Measurements from ENCODE around the gene RERGL.
"Not testable (repeated sequence)": the region's sequence is repeated elsewhere in the genome, so short reads cannot be mapped to it uniquely, and the experiment has no call there.

The RERGL gene

DNA sequence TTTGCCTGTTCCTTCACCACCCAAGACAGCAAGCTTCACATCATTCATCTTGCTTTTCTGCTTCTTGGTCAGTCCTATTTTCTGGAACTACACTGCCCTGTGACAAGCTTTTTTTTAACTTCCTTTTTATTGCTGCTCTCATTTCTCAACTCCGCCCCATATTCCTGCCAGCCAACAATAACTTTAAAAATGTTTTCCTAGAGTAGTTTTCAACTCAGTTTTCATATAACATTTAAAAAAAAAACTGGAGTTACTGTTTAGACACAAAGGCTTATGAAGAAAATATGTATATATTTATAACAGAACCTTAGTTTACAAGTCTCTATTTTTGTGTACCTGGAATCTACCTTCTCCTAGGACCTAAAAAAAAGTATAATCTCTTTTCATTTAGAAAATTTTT lies at the start of gene RERGL:
Gene RERGL, minus strand, starts transcription at position 101 of the 400 bp plus-strand sequence. Its CDS starts 53 bp downstream, at position 48.
- FAIRE-seq, result no peak

- no peak for FAIRE-seq
Observed at GRCh38 chr12:18139254-18139653, 49.3 kb upstream of the RERGL start.

DNA sequence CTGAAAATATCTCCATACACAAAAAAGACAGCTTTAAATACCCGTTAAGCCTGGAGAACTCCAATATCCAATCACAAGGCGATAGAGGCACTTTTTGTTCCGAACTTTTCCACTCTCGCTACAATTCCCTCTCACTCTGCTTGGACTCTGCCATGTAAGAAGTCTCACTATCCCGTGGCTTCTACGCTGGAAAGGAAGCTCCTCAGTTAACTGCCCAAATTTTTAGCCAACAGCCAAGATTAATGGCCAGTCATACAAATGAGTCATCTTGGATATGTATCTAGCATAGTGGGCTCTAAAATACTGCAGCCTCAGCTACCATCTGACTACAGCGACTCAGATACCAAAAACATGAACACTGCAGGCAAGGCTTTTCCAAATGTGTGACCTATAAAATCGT lies 45.5 kb upstream of the RERGL start:
- FAIRE-seq, result no peak

DNA sequence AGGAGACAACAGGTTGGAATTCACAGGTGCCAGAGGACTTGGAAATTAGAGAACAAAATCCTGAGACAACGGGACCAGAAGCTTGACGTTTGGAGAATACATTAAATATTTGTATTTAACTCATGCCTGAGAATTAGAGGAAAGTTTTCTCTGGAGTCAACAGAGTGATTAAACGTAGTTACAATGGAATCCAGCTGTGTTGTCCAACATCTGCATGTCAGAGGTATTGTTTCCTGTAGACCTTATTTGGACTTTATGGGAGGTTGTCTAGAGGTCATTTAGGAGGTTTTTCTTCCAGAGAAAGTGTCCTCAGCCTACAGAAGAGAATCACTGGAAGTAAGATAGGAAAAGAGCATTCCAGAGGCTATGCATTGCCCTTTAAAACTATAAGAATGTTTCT lies 45.1 kb upstream of the RERGL start:
- FAIRE-seq, result no peak

DNA sequence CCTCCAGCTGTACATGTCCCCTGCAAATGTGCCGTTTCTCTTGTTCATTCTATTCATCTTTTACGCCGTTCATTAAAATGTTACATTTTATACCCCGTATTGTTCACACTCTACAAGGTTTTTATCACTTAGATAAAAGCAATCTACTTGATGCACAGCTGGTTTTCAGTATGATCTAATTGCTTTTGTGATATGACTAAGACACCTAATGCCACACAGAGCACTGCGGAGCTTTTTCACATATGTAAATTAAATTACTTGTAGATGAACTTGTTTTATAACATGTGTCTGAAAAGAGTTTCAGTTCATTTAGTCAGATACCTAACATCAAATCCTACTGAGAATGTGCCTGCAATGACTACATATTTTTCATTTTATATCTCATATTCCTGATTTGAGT lies 40.9 kb upstream of the RERGL start:
- no peak for FAIRE-seq

GRCh38 chr12:18123707-18124106 lies 33.7 kb upstream of the RERGL start:
- FAIRE-seq, result no peak

DNA sequence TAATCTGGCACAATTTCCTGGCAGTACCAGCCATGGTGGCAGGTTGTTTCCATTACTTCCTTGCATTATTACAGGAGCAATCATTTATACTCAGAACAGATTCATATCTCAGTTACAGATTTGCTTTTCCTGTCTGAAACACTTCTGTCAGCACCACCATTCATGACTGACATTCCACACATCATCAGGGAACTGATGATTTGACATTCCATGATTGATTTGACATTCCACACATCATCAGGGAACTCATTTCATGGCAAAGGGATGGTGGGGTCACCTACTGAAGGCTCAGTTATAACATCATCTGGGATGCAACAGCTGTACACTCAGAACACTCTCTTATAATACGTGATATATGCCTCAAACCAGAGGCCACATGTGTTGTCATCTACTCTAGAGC lies 30.9 kb upstream of the RERGL start:
- no peak for FAIRE-seq

DNA sequence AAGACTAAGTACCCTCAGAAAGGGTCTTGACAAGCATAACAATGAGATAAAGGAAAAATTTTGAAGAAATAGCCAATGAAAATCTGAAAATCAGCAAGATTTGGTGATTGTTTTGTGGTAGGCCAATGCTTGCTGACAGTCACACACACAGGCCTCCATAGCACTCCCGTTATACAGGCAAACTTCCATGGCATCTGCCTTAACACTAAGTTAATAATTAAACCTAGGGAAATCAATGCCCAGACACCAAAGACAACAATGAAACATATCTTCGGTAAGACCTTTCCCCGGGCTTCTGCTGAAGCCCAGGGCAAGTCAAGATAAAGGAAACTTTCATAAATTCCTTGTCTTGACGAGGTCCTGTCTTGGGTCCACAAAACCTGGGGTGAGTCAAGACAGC lies 18.6 kb upstream of the RERGL start:
- FAIRE-seq, result no peak

DNA sequence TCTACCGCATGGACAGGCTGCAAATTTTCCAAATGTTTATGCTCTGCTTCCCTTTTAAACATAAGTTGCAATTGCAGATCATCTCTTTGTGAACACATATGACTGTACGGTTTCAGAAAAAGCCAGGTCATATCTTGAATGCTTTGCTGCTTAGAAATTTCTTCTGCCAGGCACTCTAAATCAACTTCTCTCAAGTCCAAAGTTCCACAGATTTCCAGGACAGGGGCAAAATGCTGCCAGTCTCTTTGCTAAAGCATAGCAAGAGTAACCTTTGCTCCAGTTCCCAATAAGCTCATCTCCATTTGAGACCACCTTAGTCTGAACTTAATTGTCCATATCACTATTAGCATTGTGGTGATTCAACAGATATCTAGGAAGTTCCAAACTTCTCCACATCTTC lies 13.6 kb upstream of the RERGL start:
- FAIRE-seq, result no peak

DNA sequence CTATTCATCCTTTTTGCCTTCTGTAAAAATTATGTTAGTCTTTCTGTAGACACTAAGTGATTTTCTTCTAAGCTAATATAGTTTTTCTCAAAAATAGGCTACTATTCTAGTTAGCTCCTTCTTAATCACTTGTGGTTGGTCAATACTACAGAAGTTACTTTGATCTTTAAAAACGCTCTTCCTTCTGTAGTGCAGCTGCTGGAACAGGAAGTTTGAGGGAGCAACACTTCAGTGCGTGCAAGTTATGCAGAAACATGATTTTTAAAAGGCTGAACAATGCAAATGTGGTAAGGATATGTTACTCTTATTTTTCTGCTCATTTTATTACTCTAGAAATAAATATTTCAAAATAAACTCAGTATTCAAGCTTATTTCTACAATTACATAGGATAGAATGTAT lies 11.1 kb upstream of the RERGL start:
- no peak for FAIRE-seq

DNA sequence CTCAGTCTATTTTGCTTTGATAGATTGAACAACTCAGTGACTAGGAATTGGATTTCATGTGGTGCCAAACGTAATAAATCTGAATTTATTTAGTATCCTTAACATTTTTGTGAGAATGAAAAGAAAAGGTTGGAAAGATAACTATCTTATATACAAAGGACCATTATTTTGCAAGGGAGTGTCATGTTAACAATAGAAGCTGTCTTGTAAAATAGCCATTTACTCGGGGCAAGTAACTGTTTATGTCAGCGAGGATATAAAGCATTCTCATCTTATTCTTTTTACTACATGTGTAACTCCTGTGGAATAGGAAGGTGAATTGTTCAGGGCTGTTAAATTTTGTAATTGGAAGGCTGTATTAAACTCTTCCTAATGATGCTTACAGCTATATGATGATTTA lies 5.9 kb downstream of the RERGL start:
- no peak for FAIRE-seq

DNA sequence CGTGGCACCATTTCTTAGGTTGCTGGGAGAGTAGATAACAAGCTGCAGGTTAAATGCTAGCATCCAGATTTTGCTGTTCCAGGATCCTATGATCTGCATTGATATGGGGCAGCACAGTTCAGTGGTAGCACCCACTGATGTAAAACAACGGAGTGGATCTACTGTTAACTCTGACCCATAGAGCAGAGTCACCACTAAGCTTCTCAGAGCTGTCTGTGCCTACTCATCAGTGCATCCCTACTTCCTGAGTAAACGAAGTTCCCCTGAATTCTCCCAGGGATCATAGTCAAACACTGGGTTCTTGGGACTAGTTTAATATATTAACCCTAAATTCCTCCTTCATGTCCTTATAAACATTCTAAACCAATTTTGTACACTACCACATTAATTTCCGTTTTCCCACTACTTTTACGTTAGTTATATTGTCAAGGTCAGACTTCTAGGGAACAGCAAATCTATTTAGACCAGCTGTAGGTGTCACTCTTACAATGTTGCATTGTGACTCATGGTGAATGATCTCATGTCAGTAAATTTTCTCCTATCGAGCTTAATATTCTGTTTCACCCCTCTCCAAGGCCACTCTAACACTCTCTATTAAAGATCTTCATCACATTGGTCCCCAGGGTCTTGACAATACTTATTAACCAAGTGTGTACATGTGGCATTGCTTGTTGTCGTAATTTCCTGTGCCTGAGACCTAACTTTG lies 10.3 kb downstream of the RERGL start:
- FAIRE-seq, result no peak

DNA sequence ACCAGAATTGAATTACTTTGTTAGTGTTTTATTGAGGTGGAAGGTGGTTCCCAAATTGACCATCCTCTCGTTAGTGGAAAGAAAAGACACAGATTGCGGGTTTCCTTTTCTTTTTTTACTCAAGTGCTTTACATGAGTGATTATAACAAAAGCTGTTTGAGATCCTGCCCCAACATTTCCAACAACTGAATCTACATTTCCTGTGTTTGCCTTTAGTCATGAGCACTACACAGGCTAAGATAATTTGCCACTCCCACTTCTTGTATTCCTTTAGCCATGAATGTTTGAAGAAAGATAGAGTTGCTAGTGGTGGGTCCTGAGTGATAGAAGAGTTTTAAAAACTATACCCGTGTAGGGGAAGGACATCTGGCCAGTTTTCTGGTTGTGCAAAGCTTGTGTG lies 16.0 kb downstream of the RERGL start:
- FAIRE-seq, result no peak

GRCh38 chr12:18072723-18073122 lies 17.3 kb downstream of the RERGL start:
- FAIRE-seq, result no peak

DNA sequence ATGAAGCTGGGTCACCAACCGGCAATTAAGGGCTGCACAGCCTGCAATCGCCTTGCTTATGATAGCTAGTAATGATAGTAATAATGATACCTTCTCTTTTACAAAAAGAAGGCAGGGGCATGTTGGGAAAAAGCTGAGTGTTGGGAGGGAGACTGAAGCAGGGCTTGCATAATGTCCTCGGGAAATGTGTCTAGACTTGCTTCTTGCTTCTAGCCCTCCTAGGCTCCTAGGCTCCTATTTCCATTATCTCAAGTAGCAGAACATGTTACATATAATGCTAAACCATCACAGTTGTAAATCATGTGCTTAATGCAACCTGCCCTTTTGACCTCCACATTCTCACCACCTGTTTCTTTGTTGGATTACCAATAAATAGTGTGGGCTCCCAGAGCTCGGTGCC lies 18.7 kb downstream of the RERGL start:
- FAIRE-seq, result no peak

DNA sequence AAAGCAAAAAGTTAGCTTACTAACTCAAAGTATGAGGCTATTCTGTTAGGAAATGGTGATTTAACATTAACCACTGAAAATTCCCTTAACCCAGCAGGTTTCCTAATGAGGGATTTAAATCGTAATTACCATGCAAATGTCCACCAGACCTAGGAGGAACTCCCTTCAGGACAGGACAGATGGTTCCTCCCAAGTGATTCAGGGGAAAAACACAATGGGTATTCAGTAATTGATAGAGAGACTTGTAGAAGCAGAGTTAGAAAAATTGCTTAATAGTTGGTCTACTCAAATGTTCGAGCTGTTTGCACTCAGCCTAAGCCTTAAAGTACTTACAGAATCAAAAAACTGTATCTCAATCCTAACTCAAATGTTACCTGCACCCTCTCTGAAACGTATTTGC lies 21.6 kb downstream of the RERGL start:
- FAIRE-seq, result no peak

- FAIRE-seq, result no peak
Observed at GRCh38 chr12:18066666-18067065, 23.3 kb downstream of the RERGL start.

DNA sequence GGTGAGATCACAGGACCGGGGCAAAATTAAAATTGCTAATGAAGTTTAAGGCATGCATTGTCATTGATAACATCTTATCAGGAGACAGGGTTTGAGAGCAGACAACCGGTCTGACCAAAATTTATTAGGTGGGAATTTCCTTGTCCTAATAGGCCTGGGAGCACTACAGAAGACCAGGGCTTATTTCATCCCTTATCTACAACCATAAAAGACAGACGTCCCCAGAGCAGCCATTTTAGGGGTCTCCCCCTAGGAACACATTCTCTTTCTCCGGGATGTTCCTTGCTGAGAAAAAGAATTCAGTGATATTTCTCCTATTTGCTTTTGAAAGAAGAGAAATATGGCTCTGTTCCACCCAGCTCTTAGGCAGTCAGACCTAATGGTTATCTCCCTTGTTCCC lies 27.1 kb downstream of the RERGL start:
- not testable (repeated sequence) for FAIRE-seq

GRCh38 chr12:18057051-18057450 lies 32.9 kb downstream of the RERGL start:
- no peak for FAIRE-seq

- no peak for FAIRE-seq
Observed at GRCh38 chr12:18054925-18055619, 34.9 kb downstream of the RERGL start.

DNA sequence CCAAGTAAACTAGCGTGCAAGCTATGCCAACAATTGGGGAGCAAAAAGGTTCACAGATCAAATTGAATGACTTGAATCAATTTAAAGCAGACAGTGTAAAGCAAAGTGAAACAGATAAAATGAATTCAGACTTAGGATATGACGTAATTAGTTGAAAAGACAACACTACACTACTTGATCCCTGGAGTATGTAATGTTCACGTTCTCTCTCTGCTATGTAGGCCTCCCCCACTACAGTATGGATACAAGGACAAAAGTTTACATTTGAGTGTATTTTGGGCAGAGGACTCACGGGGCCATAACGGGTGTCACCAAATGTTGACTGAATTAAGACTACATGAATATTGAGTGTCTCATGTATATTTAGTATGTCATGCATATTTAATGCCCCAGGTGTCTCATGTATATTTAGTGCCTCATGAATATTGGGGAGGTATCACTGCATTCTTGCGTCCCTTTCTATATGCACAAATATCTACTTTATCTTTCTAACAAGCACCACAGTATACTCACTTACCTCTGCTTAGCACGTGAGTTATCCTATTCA lies 44.5 kb downstream of the RERGL start:
- no peak for FAIRE-seq

GRCh38 chr12:18040060-18040742 lies 49.8 kb downstream of the RERGL start:
- not testable (repeated sequence) for FAIRE-seq
